ENCODE data around the gene YJEFN3.

The YJEFN3 gene

GRCh38 chr19:19502281-19502680 lies 26.4 kb upstream of the YJEFN3 start:
- Histone ChIP-seq H3K27me3 (no peaks in the 10 kb centered on the region), H3K9me3 (no peaks in the 10 kb centered on the region), H3K4me1 (ENCODE audit: control insufficient read depth in 1 of 2, insufficient read depth in 1 of 2, low read depth in 1 of 2, low read length in 1 of 2) (no peaks in the 10 kb centered on the region), H3K4me3 (ENCODE audit: low read depth in 1 of 2, low read length in 1 of 2) (no peak overlapping the region), H3K27ac (no peak overlapping the region), H3K36me3 (peaks cover 100% of the 10 kb centered on the region)
- no peak for TF ChIP-seq CTCF (IDR thresholded peaks at IDR 0.05)

DNA sequence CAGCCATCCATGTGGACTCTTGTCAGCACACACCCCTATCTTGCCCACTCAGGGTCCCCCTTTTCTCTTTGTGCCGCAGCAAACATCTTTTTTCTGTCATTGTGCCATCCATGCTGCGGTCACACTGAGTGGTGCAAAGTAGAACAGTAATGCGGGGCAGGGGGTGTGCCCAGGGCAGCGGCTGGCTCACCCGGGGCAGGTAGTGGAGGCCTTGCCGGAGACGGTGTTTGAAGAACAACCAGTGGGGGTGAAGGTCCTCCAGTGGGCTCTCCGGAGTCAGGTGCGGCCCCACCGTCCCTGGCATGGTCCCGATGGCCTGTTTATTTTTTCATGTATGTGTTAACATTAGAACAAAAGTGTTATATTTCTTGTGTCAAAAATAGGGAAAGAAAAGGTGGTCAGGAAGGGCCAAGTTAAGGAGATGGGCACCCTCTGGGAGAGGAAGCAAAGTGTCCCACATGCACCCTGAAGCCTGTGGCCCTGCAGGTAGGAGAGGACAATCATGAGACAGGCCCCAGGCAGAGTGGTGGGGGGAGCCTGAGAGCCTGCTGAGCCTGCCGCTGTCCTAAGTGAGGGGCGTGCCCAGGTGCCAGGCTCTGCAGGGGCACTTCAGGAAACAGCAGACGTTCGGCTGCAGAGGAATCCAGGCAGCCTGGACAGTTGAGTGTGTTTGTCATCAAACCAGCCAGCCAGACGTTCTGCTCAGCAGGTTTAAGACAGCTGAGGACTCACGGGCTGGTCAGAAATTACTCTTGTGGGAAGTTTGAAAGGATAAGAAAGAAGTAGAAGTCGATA lies 25.7 kb upstream of the YJEFN3 start:
- Histone ChIP-seq H3K27me3 (no peaks in the 10 kb centered on the region), H3K27ac (peak overlapping the region; percentile 15), H3K4me1 (ENCODE audit: control insufficient read depth in 1 of 2, insufficient read depth in 1 of 2, low read depth in 1 of 2, low read length in 1 of 2) (no peaks in the 10 kb centered on the region), H3K4me3 (ENCODE audit: low read depth in 1 of 2, low read length in 1 of 2) (no peak overlapping the region), H3K9me3 (no peaks in the 10 kb centered on the region), H3K36me3 (peaks cover 100% of the 10 kb centered on the region)
- no peak for TF ChIP-seq CTCF (IDR thresholded peaks at IDR 0.05)

- H3K27ac ChIP-seq: no peak overlapping the region
- no peaks in the 10 kb centered on the region for H3K9me3 ChIP-seq
- H3K27me3 ChIP-seq: no peaks in the 10 kb centered on the region
- H3K4me1 ChIP-seq (ENCODE audit: control insufficient read depth in 1 of 2, insufficient read depth in 1 of 2, low read depth in 1 of 2, low read length in 1 of 2): no peaks in the 10 kb centered on the region
- no peak overlapping the region for H3K4me3 ChIP-seq (ENCODE audit: low read depth in 1 of 2, low read length in 1 of 2)
- TF ChIP-seq CTCF (IDR thresholded peaks at IDR 0.05): no peak
- H3K36me3 ChIP-seq: peaks cover 85% of the 10 kb centered on the region
Observed at GRCh38 chr19:19504754-19505668, 23.7 kb upstream of the YJEFN3 start.

GRCh38 chr19:19505669-19506326 lies 22.9 kb upstream of the YJEFN3 start:
- Histone ChIP-seq H3K27ac (no peak overlapping the region), H3K4me1 (ENCODE audit: control insufficient read depth in 1 of 2, insufficient read depth in 1 of 2, low read depth in 1 of 2, low read length in 1 of 2) (no peaks in the 10 kb centered on the region), H3K9me3 (no peaks in the 10 kb centered on the region), H3K4me3 (ENCODE audit: low read depth in 1 of 2, low read length in 1 of 2) (no peak overlapping the region), H3K27me3 (no peaks in the 10 kb centered on the region), H3K36me3 (peaks cover 77% of the 10 kb centered on the region)
- no peak for TF ChIP-seq CTCF (IDR thresholded peaks at IDR 0.05)

GRCh38 chr19:19506592-19506991 lies 22.1 kb upstream of the YJEFN3 start:
- H3K4me1 ChIP-seq (ENCODE audit: control insufficient read depth in 1 of 2, insufficient read depth in 1 of 2, low read depth in 1 of 2, low read length in 1 of 2): no peaks in the 10 kb centered on the region
- H3K9me3 ChIP-seq: no peaks in the 10 kb centered on the region
- H3K27me3 ChIP-seq: no peaks in the 10 kb centered on the region
- no peak overlapping the region for H3K4me3 ChIP-seq (ENCODE audit: low read depth in 1 of 2, low read length in 1 of 2)
- no peak overlapping the region for H3K27ac ChIP-seq
- TF ChIP-seq CTCF (IDR thresholded peaks at IDR 0.05): no peak
- H3K36me3 ChIP-seq: peaks cover 69% of the 10 kb centered on the region

Measured in neutrophil (primary cell).